SU-DHL-6 (cell line): ENCODE results near the gene DUSP22.

ENCODE experiments used
- H2AFZ ChIP-seq: fragments of 200-600 bp; sonication (generic); 2 replicates; pipeline ENCODE4 v1.6.1; 2014; ENCODE audit warnings: low read depth, mild to moderate bottlenecking, moderate library complexity, mixed read lengths, antibody characterized with exemption, low read length; ENCODE audit not compliant: severe bottlenecking
- H3F3A ChIP-seq: fragments of 200-600 bp; shearing (Covaris generic); 2 replicates; pipeline ENCODE4 v1.6.0; 2016; ENCODE audit warnings: antibody characterized with exemption, mild to moderate bottlenecking; ENCODE audit not compliant: insufficient read depth
- H3K27ac ChIP-seq: fragments of 200-600 bp; sonication (generic); 2 replicates; pipeline ENCODE4 v1.5.1; 2016; ENCODE audit warnings: low read depth, mild to moderate bottlenecking, low read length, moderate library complexity, mixed read lengths
- H3K27me3 ChIP-seq: fragments of 200-600 bp; sonication (generic), shearing (Covaris generic); 2 replicates; pipeline ENCODE4 v1.6.0; 2014; ENCODE audit warnings: mild to moderate bottlenecking, low read length
- H3K36me3 ChIP-seq: fragments of 200-600 bp; sonication (generic); 2 replicates; pipeline ENCODE4 v1.6.1; 2014; ENCODE audit warnings: mild to moderate bottlenecking, low read length, mixed read lengths
- H3K4me2 ChIP-seq: fragments of 300-600, 200-600 bp; shearing (Covaris generic), sonication (generic); 2 replicates; pipeline ENCODE4 v1.6.0; 2014; ENCODE audit warnings: low read length, low read depth, mild to moderate bottlenecking; ENCODE audit not compliant: poor library complexity, severe bottlenecking
- H3K4me3 ChIP-seq: fragments of 200-600 bp; sonication (generic); 2 replicates; pipeline ENCODE4 v1.5.1; 2014; ENCODE audit warnings: antibody characterized with exemption, low read length, mild to moderate bottlenecking, mixed read lengths; ENCODE audit not compliant: insufficient read depth, poor library complexity, severe bottlenecking
- H3K79me2 ChIP-seq: fragments of 200-600 bp; sonication (generic); 2 replicates; pipeline ENCODE4 v1.6.1; 2014; ENCODE audit warnings: mild to moderate bottlenecking, low read length, moderate library complexity; ENCODE audit not compliant: insufficient read depth
- H3K9ac ChIP-seq: fragments of 200-600 bp; sonication (generic); 2 replicates; pipeline ENCODE4 v1.7.0; 2014; ENCODE audit warnings: mild to moderate bottlenecking, low read length
- H3K9me2 ChIP-seq: fragments of 200-600 bp; sonication (generic); replicated peaks from 2 replicates; pipeline ENCODE4 v1.6.1; 2014; ENCODE audit warnings: low read length; ENCODE audit not compliant: insufficient read depth
- H3K9me3 ChIP-seq: fragments of 200-600 bp; sonication (generic); 2 replicates; pipeline ENCODE4 v1.6.1; 2014; ENCODE audit warnings: low read length, mixed read lengths; ENCODE audit not compliant: insufficient read depth
- H4K20me1 ChIP-seq: fragments of 200-600 bp; sonication (generic); 2 replicates; pipeline ENCODE4 v1.6.1; 2014; ENCODE audit warnings: low read depth, mild to moderate bottlenecking, antibody characterized with exemption, low read length, moderate library complexity, mixed read lengths
- CTCF ChIP-seq: fragments of 200-600 bp; sonication (generic); IDR thresholded peaks from one replicate; pipeline ENCODE4 v1.5.1; 2017; ENCODE audit warnings: antibody characterized with exemption, mild to moderate bottlenecking, low read length, moderate library complexity; ENCODE audit not compliant: insufficient read depth, poor library complexity, severe bottlenecking
- EZH2phosphoT487 ChIP-seq: fragments of 200-600 bp; sonication (generic), shearing (Covaris generic); conservative IDR thresholded peaks from 2 replicates; pipeline ENCODE4 v1.6.1; 2018; ENCODE audit warnings: mild to moderate bottlenecking, antibody characterized with exemption, low read length, moderate library complexity, mixed read lengths

The DUSP22 gene

GRCh38 chr6:256169-256568, 36.1 kb upstream of the DUSP22 start:
- Histone ChIP-seq H4K20me1 (no peaks in the 10 kb centered on the region), H3K9me3 (no peaks in the 10 kb centered on the region), H3K27me3 (no peaks in the 10 kb centered on the region), H3F3A (no peaks in the 10 kb centered on the region), H3K27ac (no peak overlapping the region), H3K9me2 (no peaks in the 10 kb centered on the region), H3K9ac (no peak overlapping the region), H3K4me2 (no peak overlapping the region), H3K4me3 (no peak overlapping the region), H3K36me3 (no peaks in the 10 kb centered on the region), H3K79me2 (no peaks in the 10 kb centered on the region), H2AFZ (no peak overlapping the region)
- no peak for TF ChIP-seq EZH2phosphoT487
- TF ChIP-seq CTCF = no peak

- Histone ChIP-seq H3F3A (no peaks in the 10 kb centered on the region), H3K9ac (no peak overlapping the region), H3K9me2 (no peaks in the 10 kb centered on the region), H3K27me3 (no peaks in the 10 kb centered on the region), H2AFZ (no peak overlapping the region), H3K9me3 (no peaks in the 10 kb centered on the region), H4K20me1 (no peaks in the 10 kb centered on the region), H3K27ac (no peak overlapping the region), H3K4me3 (no peak overlapping the region), H3K79me2 (no peaks in the 10 kb centered on the region), H3K36me3 (no peaks in the 10 kb centered on the region), H3K4me2 (no peak overlapping the region)
- TF ChIP-seq EZH2phosphoT487 = no peak
- no peak for TF ChIP-seq CTCF
Observed at GRCh38 chr6:257031-257725, 35.1 kb upstream of the DUSP22 start.

GRCh38 chr6:257774-258173, 34.5 kb upstream of the DUSP22 start:
- Histone ChIP-seq H3K36me3 (no peaks in the 10 kb centered on the region), H3K27me3 (no peaks in the 10 kb centered on the region), H2AFZ (no peak overlapping the region), H3K4me3 (no peak overlapping the region), H4K20me1 (no peaks in the 10 kb centered on the region), H3K9ac (no peak overlapping the region), H3F3A (no peaks in the 10 kb centered on the region), H3K79me2 (no peaks in the 10 kb centered on the region), H3K9me3 (no peaks in the 10 kb centered on the region), H3K9me2 (no peaks in the 10 kb centered on the region), H3K27ac (no peak overlapping the region), H3K4me2 (no peak overlapping the region)
- TF ChIP-seq EZH2phosphoT487 (no peak), CTCF (no peak)
